ENCODE measurements around the gene GOLGA7B.

The GOLGA7B gene

GRCh38 chr10:97868134-97868685, 18.6 kb downstream of the GOLGA7B start:
- DNase-seq (ENCODE audit: low read depth) = no peak

- peak; percentile 68 for DNase-seq (ENCODE audit: low read depth)
Measured at GRCh38 chr10:97869091-97870042, 19.7 kb downstream of the GOLGA7B start.

- DNase-seq (ENCODE audit: low read depth) = no peak
Measured at GRCh38 chr10:97870990-97871389, 21.3 kb downstream of the GOLGA7B start.

- no peak for DNase-seq (ENCODE audit: low read depth)
Measured at GRCh38 chr10:97873569-97873968, 23.9 kb downstream of the GOLGA7B start.

GRCh38 chr10:97874332-97874731, 24.7 kb downstream of the GOLGA7B start:
- no peak for DNase-seq (ENCODE audit: low read depth)

- DNase-seq (ENCODE audit: low read depth) = no peak
Measured at GRCh38 chr10:97875391-97875790, 25.7 kb downstream of the GOLGA7B start.

GRCh38 chr10:97876402-97876801, 26.8 kb downstream of the GOLGA7B start:
- no peak for DNase-seq (ENCODE audit: low read depth)

- DNase-seq (ENCODE audit: low read depth) = no peak
Measured at GRCh38 chr10:97879241-97879640, 29.6 kb downstream of the GOLGA7B start.

GRCh38 chr10:97880109-97880508, 30.5 kb downstream of the GOLGA7B start:
- DNase-seq (ENCODE audit: low read depth) = no peak

GRCh38 chr10:97882142-97883091, 32.8 kb downstream of the GOLGA7B start:
- DNase-seq (ENCODE audit: low read depth) = no peak

GRCh38 chr10:97883092-97883485, 33.4 kb downstream of the GOLGA7B start:
- no peak for DNase-seq (ENCODE audit: low read depth)

GRCh38 chr10:97886286-97886685, 36.6 kb downstream of the GOLGA7B start:
- DNase-seq (ENCODE audit: low read depth) = no peak

- DNase-seq (ENCODE audit: low read depth) = no peak
Measured at GRCh38 chr10:97887399-97887798, 37.8 kb downstream of the GOLGA7B start.

GRCh38 chr10:97888134-97888533, 38.5 kb downstream of the GOLGA7B start:
- no peak for DNase-seq (ENCODE audit: low read depth)

- DNase-seq (ENCODE audit: low read depth) = no peak
Measured at GRCh38 chr10:97888641-97889262, 39.1 kb downstream of the GOLGA7B start.

GRCh38 chr10:97889461-97890265, 40.0 kb downstream of the GOLGA7B start:
- DNase-seq (ENCODE audit: low read depth) = no peak

- DNase-seq (ENCODE audit: low read depth) = no peak
Measured at GRCh38 chr10:97891497-97892167, 42.0 kb downstream of the GOLGA7B start.

- DNase-seq (ENCODE audit: low read depth) = no peak
Measured at GRCh38 chr10:97892506-97892905, 42.9 kb downstream of the GOLGA7B start.

GRCh38 chr10:97892939-97893338, 43.3 kb downstream of the GOLGA7B start:
- DNase-seq (ENCODE audit: low read depth) = no peak

GRCh38 chr10:97894092-97894491, 44.4 kb downstream of the GOLGA7B start:
- no peak for DNase-seq (ENCODE audit: low read depth)
